Islet precursor cell (in vitro differentiated cells): ENCODE results near the gene BCAR1.
A peak's percentile ranks its signal among the peaks of the same experiment; 100 is the strongest.
"Not testable (repeated sequence)": the region's sequence is repeated elsewhere in the genome, so short reads cannot be mapped to it uniquely, and the experiment has no call there.

Experiments used
- DNase-seq: peaks from one replicate; pipeline ENCODE4 v3.0.0-alpha.2; 2018

BCAR1 gene

GRCh38 chr16:75254359-75254837 is 3.0 kb upstream of the BCAR1 start:
- DNase-seq, result peak; percentile 99

GRCh38 chr16:75252946-75253911 is 1.8 kb upstream of the BCAR1 start:
- peak; percentile 98 for DNase-seq

GRCh38 chr16:75252049-75252864 is 833 bp upstream of the BCAR1 start:
- no peak for DNase-seq

GRCh38 chr16:75250809-75251279 is 580 bp downstream of the BCAR1 start:
- DNase-seq, result no peak

- no peak for DNase-seq
Measured at GRCh38 chr16:75250089-75250808, 1.2 kb downstream of the BCAR1 start.

- no peak for DNase-seq
Measured at GRCh38 chr16:75249441-75249840, 2.0 kb downstream of the BCAR1 start.

- no peak for DNase-seq
Measured at GRCh38 chr16:75248536-75249380, 2.7 kb downstream of the BCAR1 start.

- no peak for DNase-seq
Measured at GRCh38 chr16:75248142-75248535, 3.3 kb downstream of the BCAR1 start.

GRCh38 chr16:75247249-75247648 is 4.2 kb downstream of the BCAR1 start:
- no peak for DNase-seq

GRCh38 chr16:75246504-75247205 is 4.8 kb downstream of the BCAR1 start:
- DNase-seq, result no peak

GRCh38 chr16:75244844-75245758 is 6.3 kb downstream of the BCAR1 start:
- peak; percentile 100 for DNase-seq

- no peak for DNase-seq
Measured at GRCh38 chr16:75244225-75244809, 7.1 kb downstream of the BCAR1 start.

- DNase-seq, result no peak
Measured at GRCh38 chr16:75243667-75244224, 7.7 kb downstream of the BCAR1 start.

- not testable (repeated sequence) for DNase-seq
Measured at GRCh38 chr16:75242436-75243078, 8.9 kb downstream of the BCAR1 start.

GRCh38 chr16:75241955-75242354 is 9.5 kb downstream of the BCAR1 start:
- no peak for DNase-seq

GRCh38 chr16:75241412-75241811 is 10.0 kb downstream of the BCAR1 start:
- DNase-seq, result no peak

- not testable (repeated sequence) for DNase-seq
Measured at GRCh38 chr16:75240633-75241032, 10.8 kb downstream of the BCAR1 start.

GRCh38 chr16:75239542-75240122 is 11.8 kb downstream of the BCAR1 start:
- no peak for DNase-seq
